ENCODE data around the gene ATXN7L2.

DNA sequence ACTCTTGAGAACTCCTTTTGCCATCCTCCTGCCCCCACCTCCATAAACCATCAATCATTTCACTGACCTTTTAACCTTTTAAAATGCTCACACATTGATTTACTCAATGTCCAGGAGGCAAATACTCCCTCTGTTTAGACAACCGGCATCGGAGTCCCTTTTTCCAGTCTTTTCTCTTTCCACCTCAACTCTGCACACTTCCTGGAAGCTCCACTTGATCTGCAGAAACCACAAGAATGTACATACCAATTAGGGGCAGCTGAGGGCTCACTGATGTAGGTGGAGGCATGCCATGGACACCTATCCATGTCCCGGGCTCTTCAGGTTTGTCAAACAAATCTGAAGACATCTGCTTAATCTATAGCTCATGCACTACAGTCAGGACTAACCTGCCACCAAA is 31.1 kb downstream of the ATXN7L2 start:
- TF ChIP-seq, protein P1, sequence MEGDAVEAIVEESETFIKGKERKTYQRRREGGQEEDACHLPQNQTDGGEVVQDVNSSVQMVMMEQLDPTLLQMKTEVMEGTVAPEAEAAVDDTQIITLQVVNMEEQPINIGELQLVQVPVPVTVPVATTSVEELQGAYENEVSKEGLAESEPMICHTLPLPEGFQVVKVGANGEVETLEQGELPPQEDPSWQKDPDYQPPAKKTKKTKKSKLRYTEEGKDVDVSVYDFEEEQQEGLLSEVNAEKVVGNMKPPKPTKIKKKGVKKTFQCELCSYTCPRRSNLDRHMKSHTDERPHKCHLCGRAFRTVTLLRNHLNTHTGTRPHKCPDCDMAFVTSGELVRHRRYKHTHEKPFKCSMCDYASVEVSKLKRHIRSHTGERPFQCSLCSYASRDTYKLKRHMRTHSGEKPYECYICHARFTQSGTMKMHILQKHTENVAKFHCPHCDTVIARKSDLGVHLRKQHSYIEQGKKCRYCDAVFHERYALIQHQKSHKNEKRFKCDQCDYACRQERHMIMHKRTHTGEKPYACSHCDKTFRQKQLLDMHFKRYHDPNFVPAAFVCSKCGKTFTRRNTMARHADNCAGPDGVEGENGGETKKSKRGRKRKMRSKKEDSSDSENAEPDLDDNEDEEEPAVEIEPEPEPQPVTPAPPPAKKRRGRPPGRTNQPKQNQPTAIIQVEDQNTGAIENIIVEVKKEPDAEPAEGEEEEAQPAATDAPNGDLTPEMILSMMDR (IDR thresholded peaks at IDR 0.05) = no peak
- no peak for TF ChIP-seq POLR2A (IDR thresholded peaks at IDR 0.05)

Measured in heart left ventricle (tissue), 13 donors.